H9 (cell line): ENCODE data around the gene CCNJL. TPM values are rescaled to one million over a fixed set of nuclear protein-coding genes. Genes with fewer than 3 reads are reported as not detected.

Experiments used
- DNase-seq: peaks from one replicate; pipeline ENCODE4 v3.0.0-alpha.2; 2017
- H2AFZ ChIP-seq: one replicate; pipeline ENCODE4 v1.6.1; 2013; ENCODE audit warnings: mild to moderate bottlenecking, low read length, control low read depth, moderate library complexity
- H2AK5ac ChIP-seq: 2 replicates; pipeline ENCODE4 v1.6.1; 2013; ENCODE audit warnings: low read length, control low read depth, mixed read lengths; ENCODE audit not compliant: insufficient read length
- H2BK120ac ChIP-seq: one replicate; pipeline ENCODE4 v1.6.1; 2013; ENCODE audit warnings: low read depth, mild to moderate bottlenecking, low read length, control low read depth, inconsistent platforms; ENCODE audit not compliant: poor library complexity, severe bottlenecking
- H2BK12ac ChIP-seq: 2 replicates; pipeline ENCODE4 v1.6.1; 2013; ENCODE audit warnings: low read length, control low read depth, mixed read lengths, low read depth; ENCODE audit not compliant: insufficient read length
- H2BK15ac ChIP-seq: 2 replicates; pipeline ENCODE4 v1.6.1; 2013; ENCODE audit warnings: low read depth, low read length, control low read depth
- H2BK20ac ChIP-seq: one replicate; pipeline ENCODE4 v1.6.1; 2013; ENCODE audit warnings: low read depth, mild to moderate bottlenecking, low read length, control low read depth, inconsistent platforms; ENCODE audit not compliant: poor library complexity, severe bottlenecking
- H2BK5ac ChIP-seq: 2 replicates; pipeline ENCODE4 v1.6.1; 2013; ENCODE audit warnings: low read length, control low read depth, mixed read lengths; ENCODE audit not compliant: insufficient read length
- H3K14ac ChIP-seq: 2 replicates; pipeline ENCODE4 v1.6.1; 2013; ENCODE audit warnings: low read length, control low read depth; ENCODE audit not compliant: insufficient read depth
- H3K18ac ChIP-seq: 2 replicates; pipeline ENCODE4 v1.6.1; 2013; ENCODE audit warnings: low read depth, mild to moderate bottlenecking, mixed read lengths, low read length, control low read depth; ENCODE audit not compliant: insufficient read length
- H3K23ac ChIP-seq: 2 replicates; pipeline ENCODE4 v1.6.1; 2013; ENCODE audit warnings: low read length, control low read depth, mixed read lengths, low read depth; ENCODE audit not compliant: insufficient read length
- H3K23me2 ChIP-seq: 2 replicates; pipeline ENCODE4 v1.6.1; 2013; ENCODE audit warnings: low read depth, mild to moderate bottlenecking, mixed read lengths, low read length, control low read depth; ENCODE audit not compliant: insufficient read length, poor library complexity, severe bottlenecking
- H3K27ac ChIP-seq: 2 replicates; pipeline ENCODE4 v1.5.1; 2013; ENCODE audit warnings: low read length, control low read depth, mixed read lengths, low read depth; ENCODE audit not compliant: insufficient read length
- H3K27me3 ChIP-seq: 2 replicates; pipeline ENCODE4 v1.6.1; 2013; ENCODE audit warnings: low read length, control low read depth, inconsistent platforms; ENCODE audit not compliant: insufficient read depth
- H3K4ac ChIP-seq: 2 replicates; pipeline ENCODE4 v1.6.1; 2013; ENCODE audit warnings: low read depth, mild to moderate bottlenecking, control low read depth, inconsistent platforms, low read length, moderate library complexity
- H3K4me1 ChIP-seq: 2 replicates; pipeline ENCODE4 v1.6.1; 2013; ENCODE audit warnings: low read length, control low read depth, inconsistent platforms; ENCODE audit not compliant: insufficient read depth
- H3K4me2 ChIP-seq: 2 replicates; pipeline ENCODE4 v1.6.1; 2013; ENCODE audit warnings: low read length, control low read depth, mixed read lengths; ENCODE audit not compliant: insufficient read length, insufficient read depth
- H3K56ac ChIP-seq: 2 replicates; pipeline ENCODE4 v1.6.1; 2013; ENCODE audit warnings: low read depth, mild to moderate bottlenecking, mixed read lengths, low read length, control low read depth; ENCODE audit not compliant: insufficient read length
- H3K79me1 ChIP-seq: 2 replicates; pipeline ENCODE4 v1.6.1; 2013; ENCODE audit warnings: low read depth, mild to moderate bottlenecking, moderate library complexity, low read length, control low read depth, inconsistent platforms; ENCODE audit not compliant: insufficient read depth, poor library complexity, severe bottlenecking
- H3K79me2 ChIP-seq: 2 replicates; pipeline ENCODE4 v1.6.1; 2013; ENCODE audit warnings: low read length, control low read depth, inconsistent platforms; ENCODE audit not compliant: insufficient read depth
- H3K9ac ChIP-seq: 2 replicates; pipeline ENCODE4 v1.6.1; 2013; ENCODE audit warnings: low read length, control low read depth, mixed read lengths; ENCODE audit not compliant: insufficient read length; ENCODE audit errors: extremely low read depth
- H3K9me3 ChIP-seq: one replicate; pipeline ENCODE4 v1.6.1; 2013; ENCODE audit warnings: low read depth, low read length, inconsistent platforms; ENCODE audit not compliant: control insufficient read depth
- H3T11ph ChIP-seq: one replicate; pipeline ENCODE4 v1.6.1; 2013; ENCODE audit warnings: mild to moderate bottlenecking, low read length, control low read depth, inconsistent platforms
- H4K20me1 ChIP-seq: one replicate; pipeline ENCODE4 v1.6.1; 2013; ENCODE audit not compliant: control insufficient read depth, insufficient read length, insufficient read depth
- H4K5ac ChIP-seq: 2 replicates; pipeline ENCODE4 v1.6.1; 2013; ENCODE audit warnings: low read depth, mild to moderate bottlenecking, mixed read lengths, low read length, control low read depth; ENCODE audit not compliant: insufficient read length
- H4K8ac ChIP-seq: replicated peaks from 2 replicates; pipeline ENCODE4 v1.6.1; 2013; ENCODE audit warnings: low read length, control low read depth, mixed read lengths, low read depth; ENCODE audit not compliant: insufficient read length
- H4K91ac ChIP-seq: 2 replicates; pipeline ENCODE4 v1.6.1; 2013; ENCODE audit warnings: low read depth, mild to moderate bottlenecking, moderate library complexity, mixed read lengths, low read length, control low read depth; ENCODE audit not compliant: insufficient read length
- H3K27ac Mint-ChIP-seq, 3 experiments: 2 replicates in 2 of 3; 3 replicates in 1 of 3; pipeline ENCODE4 v1.8.0; 2020 to 2021; ENCODE audit warnings: mixed read lengths in 3 of 3, mild to moderate bottlenecking in 1 of 3, moderate library complexity in 1 of 3
- H3K27me3 Mint-ChIP-seq: 2 replicates; pipeline ENCODE4 v1.8.0; 2021; ENCODE audit warnings: low read depth, mild to moderate bottlenecking, moderate library complexity, mixed read lengths
- H3K36me3 Mint-ChIP-seq, 3 experiments: 2 replicates in 2 of 3; 3 replicates in 1 of 3; pipeline ENCODE4 v1.8.0; 2020 to 2021; ENCODE audit warnings: low read depth in 3 of 3, mixed read lengths in 3 of 3; ENCODE audit not compliant: insufficient read depth in 1 of 3
- H3K4me1 Mint-ChIP-seq, 2 experiments: 2 replicates each; pipeline ENCODE4 v1.8.0; 2020; ENCODE audit warnings: mixed read lengths in 2 of 2
- H3K4me3 Mint-ChIP-seq, 2 experiments: 2 replicates in 1 of 2; 3 replicates in 1 of 2; pipeline ENCODE4 v1.8.0; 2020 to 2021; ENCODE audit warnings: mild to moderate bottlenecking in 2 of 2, mixed read lengths in 2 of 2, moderate library complexity in 1 of 2
- H3K9me3 Mint-ChIP-seq, 2 experiments: 2 replicates in 1 of 2; 3 replicates in 1 of 2; pipeline ENCODE4 v1.8.0; 2020; ENCODE audit warnings: mild to moderate bottlenecking in 2 of 2, mixed read lengths in 2 of 2, moderate library complexity in 1 of 2
- WGBS: extraction: QIAGEN DNeasy Blood & Tissue Kit; methylation state at CpG from one replicate; pipeline ENCODE4 v1.1.7; 2013; ENCODE audit warnings: missing lambda C conversion rate, low lambda C conversion rate, mixed read lengths; ENCODE audit not compliant: insufficient read length; ENCODE audit errors: extremely low coverage; 5-methylcytosine and 5-hydroxymethylcytosine counted together
- total RNA-seq: library from RNA; stranded (reverse); gene quantifications from 2 replicates; pipeline ENCODE4 v1.2.1, GENCODE V29; 2021
- TF ChIP-seq, protein P1 (sequence below): fragments of 200-600 bp; sonication (generic); conservative IDR thresholded peaks from 3 replicates; pipeline ENCODE4 v1.8.0; 2021; ENCODE audit warnings: antibody characterized with exemption, mild to moderate bottlenecking

Gene CCNJL
- total RNA-seq, 1 experiment from 2014 or later: 26.9 TPM

DNA sequence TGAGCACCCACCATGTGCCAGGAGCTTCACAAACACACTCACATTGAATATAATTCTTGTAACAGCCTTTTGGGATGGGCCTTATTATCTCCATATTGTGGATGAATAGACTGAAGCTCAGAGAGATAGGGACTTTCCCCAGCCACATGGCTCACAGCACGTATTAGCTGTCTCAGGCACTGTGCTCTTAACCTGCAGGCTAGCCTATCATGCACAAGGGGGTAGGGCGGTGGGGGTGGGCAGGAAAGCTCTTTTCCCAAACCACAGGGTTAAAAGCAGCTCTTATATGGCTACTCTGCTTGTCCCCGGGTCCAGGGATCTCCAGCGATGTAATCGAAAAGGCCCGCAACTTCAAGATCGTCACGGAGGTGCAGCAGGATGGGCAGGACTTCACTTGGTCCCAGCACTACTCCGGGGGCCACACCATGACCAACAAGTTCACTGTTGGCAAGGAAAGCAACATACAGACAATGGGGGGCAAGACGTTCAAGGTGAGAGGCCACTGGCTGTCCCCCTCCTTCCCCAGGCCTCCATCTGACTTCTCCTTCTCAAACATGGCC, 80.5 kb downstream of the CCNJL start:
- Mint-ChIP-seq H3K27ac (no peak overlapping the region), H3K4me1 (peaks cover 7 to 13% of the 10 kb centered on the region in 2 experiments), H3K36me3 (peaks cover 4 to 11% (median 9%) of the 10 kb centered on the region in 3 experiments; a peak in 6 of 7 replicates), H3K27me3 (peaks cover 2% of the 10 kb centered on the region; the same call in 1 of the 2 replicates), H3K9me3 (peaks cover 8 to 11% of the 10 kb centered on the region in 2 experiments), H3K4me3 (no peak overlapping the region)
- Histone ChIP-seq H3K27me3 (no peaks in the 10 kb centered on the region), H2BK20ac (no peak overlapping the region), H3K14ac (no peak overlapping the region; the same call in 1 of the 2 replicates), H2BK5ac (no peak overlapping the region), H4K20me1 (no peaks in the 10 kb centered on the region), H3K9ac (no peak overlapping the region), H4K5ac (no peak overlapping the region), H3K4me1 (0 out of 2 replicates have a peak, but pooled peaks cover 3% of the 10 kb centered on the region), H3K9me3 (no peaks in the 10 kb centered on the region), H3K56ac (no peak overlapping the region), H2BK15ac (no peak overlapping the region), H3K23ac (no peak overlapping the region), H2BK120ac (no peak overlapping the region), H3K27ac (no peak overlapping the region), H3T11ph (no peak overlapping the region), H2AFZ (no peak overlapping the region), H3K4ac (no peak overlapping the region), H4K91ac (no peak overlapping the region), H3K79me1 (no peaks in the 10 kb centered on the region), H4K8ac (no peak overlapping the region), H3K79me2 (no peaks in the 10 kb centered on the region), H3K18ac (peak overlapping the region; percentile 39), H2AK5ac (no peak overlapping the region), H3K23me2 (no peaks in the 10 kb centered on the region), H3K4me2 (no peak overlapping the region), H2BK12ac (no peak overlapping the region)
- TF ChIP-seq, protein P1, sequence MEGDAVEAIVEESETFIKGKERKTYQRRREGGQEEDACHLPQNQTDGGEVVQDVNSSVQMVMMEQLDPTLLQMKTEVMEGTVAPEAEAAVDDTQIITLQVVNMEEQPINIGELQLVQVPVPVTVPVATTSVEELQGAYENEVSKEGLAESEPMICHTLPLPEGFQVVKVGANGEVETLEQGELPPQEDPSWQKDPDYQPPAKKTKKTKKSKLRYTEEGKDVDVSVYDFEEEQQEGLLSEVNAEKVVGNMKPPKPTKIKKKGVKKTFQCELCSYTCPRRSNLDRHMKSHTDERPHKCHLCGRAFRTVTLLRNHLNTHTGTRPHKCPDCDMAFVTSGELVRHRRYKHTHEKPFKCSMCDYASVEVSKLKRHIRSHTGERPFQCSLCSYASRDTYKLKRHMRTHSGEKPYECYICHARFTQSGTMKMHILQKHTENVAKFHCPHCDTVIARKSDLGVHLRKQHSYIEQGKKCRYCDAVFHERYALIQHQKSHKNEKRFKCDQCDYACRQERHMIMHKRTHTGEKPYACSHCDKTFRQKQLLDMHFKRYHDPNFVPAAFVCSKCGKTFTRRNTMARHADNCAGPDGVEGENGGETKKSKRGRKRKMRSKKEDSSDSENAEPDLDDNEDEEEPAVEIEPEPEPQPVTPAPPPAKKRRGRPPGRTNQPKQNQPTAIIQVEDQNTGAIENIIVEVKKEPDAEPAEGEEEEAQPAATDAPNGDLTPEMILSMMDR: no peak
- no CpG with 5 or more reads among the region's 10 CpGs for WGBS
- DNase-seq: no peak
